Peyer's patch (tissue), 4 donors: ENCODE measurements around the gene STK10.

Experiments used
- CTCF ChIP-seq, 6 experiments: fragments of 450-650 bp in 4 of 6; fragments of 200-600 bp in 2 of 6; sonication (generic) in 1 of 6; IDR thresholded peaks; one replicate each; pipeline ENCODE4 v1.5.1; 2017 to 2019; ENCODE audit warnings: antibody characterized with exemption in 6 of 6, mild to moderate bottlenecking in 3 of 6, moderate library complexity in 1 of 6
- POLR2A ChIP-seq, 2 donors: fragments of 450-650 bp; IDR thresholded peaks; one replicate each; pipeline ENCODE4 v1.5.1; 2017; ENCODE audit warnings: antibody characterized with exemption in 2 of 2, mild to moderate bottlenecking in 2 of 2, moderate library complexity in 2 of 2

DNA sequence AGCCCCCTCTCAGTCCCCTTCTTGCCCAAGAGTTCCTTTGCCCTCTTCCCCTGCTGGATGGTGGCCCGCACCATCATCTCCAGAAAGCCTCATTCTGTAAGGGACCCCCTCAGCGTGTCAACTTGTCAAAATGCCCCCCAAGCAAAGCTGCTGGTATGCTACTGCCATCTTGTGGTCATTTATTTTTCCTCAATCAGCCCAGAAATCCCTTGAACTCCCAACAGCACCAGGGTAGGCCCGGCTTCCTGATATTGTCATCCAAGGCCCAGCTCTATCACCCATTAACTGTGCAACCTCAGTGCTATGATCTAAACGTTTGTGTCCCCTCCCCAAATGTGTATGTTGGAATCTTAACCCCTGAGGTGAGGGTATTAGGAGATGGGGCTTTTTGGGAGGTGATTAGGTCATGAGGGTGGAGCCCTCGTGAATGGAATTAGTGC is 128.3 kb downstream of the STK10 start:
- peak in 5 of 6 experiments; percentile 10 to 48 (median 38) for TF ChIP-seq CTCF (IDR thresholded peaks at IDR 0.05)
- TF ChIP-seq POLR2A (IDR thresholded peaks at IDR 0.05): no peak
